Natural killer cell treated with Interleukin-12 subunit alpha and Interleukin-12 subunit beta and Interleukin-15 and Interleukin-18, amount 100 ng/mL, for 72 hours (primary cell): ENCODE results near the gene NEK10. TPM values are rescaled to one million over a fixed set of nuclear protein-coding genes. Genes with fewer than 3 reads are reported as not detected.

Experiments
- ATAC-seq, 2 donors: fragments of 150-1000 bp; cut with Tn5 transposase in 1 of 2; sonication (Bioruptor Pico), chemical (Tn5 transposase) in 1 of 2; 2 replicates each; pipeline ENCODE4 v1.10.0; 2021
- DNase-seq: peaks from one replicate; pipeline ENCODE4 v3.0.0; 2022; ENCODE audit warnings: low spot score
- H3K27ac Mint-ChIP-seq, 2 donors: 1 replicate in 1 of 2; 2 replicates in 1 of 2; pipeline ENCODE4 v1.8.0; 2022; ENCODE audit warnings: mixed read lengths in 2 of 2, mild to moderate bottlenecking in 1 of 2, moderate library complexity in 1 of 2
- H3K27me3 Mint-ChIP-seq, 2 donors: 1 replicate in 1 of 2; 2 replicates in 1 of 2; pipeline ENCODE4 v1.8.0; 2022; ENCODE audit warnings: mixed read lengths in 2 of 2
- H3K36me3 Mint-ChIP-seq: one replicate; pipeline ENCODE4 v1.8.0; 2022; ENCODE audit warnings: mixed read lengths
- H3K4me1 Mint-ChIP-seq, 2 donors: 1 replicate in 1 of 2; 2 replicates in 1 of 2; pipeline ENCODE4 v1.8.0; 2022; ENCODE audit warnings: low read depth in 2 of 2, mixed read lengths in 2 of 2, mild to moderate bottlenecking in 1 of 2
- H3K4me3 Mint-ChIP-seq: one replicate; pipeline ENCODE4 v1.8.0; 2022; ENCODE audit warnings: mixed read lengths
- H3K9me3 Mint-ChIP-seq: 2 replicates; pipeline ENCODE4 v1.8.0; 2022; ENCODE audit warnings: mixed read lengths
- total RNA-seq, 2 donors: library from RNA; stranded (reverse); gene quantifications; one replicate each; pipeline ENCODE4 v1.2.3, GENCODE V29; 2022

Gene NEK10
- total RNA-seq, 2 donors from 2014 or later, result 1.1 to 4.0 TPM

DNA sequence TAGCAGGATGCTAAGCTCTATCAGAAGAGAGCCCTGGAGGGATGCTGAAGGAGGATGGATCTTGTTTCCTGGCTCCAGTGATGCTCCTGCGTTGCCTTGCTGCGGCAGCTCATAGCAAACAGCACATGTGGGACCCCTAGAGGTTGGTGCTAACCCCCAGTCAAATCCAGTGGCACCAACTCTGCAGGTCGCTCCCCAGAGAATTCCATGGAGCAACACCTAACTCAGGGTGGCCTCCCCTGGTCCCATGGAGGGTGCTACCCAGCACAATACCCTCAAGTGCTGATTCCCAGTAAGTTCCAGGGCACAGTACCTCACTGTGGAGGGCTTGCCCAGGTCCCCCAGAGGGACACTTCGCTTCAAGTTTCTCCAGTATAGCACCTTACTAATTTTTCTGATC lies 231.2 kb downstream of the NEK10 start:
- no peaks in the 10 kb centered on the region for H3K36me3 Mint-ChIP-seq
- peaks cover 2 to 12% of the 10 kb centered on the region in 2 donors for H3K27me3 Mint-ChIP-seq
- no peak overlapping the region for H3K4me3 Mint-ChIP-seq
- H3K4me1 Mint-ChIP-seq, result peaks cover 0 to 4% of the 10 kb centered on the region in 2 donors
- H3K27ac Mint-ChIP-seq, result no peak overlapping the region
- no peaks in the 10 kb centered on the region for H3K9me3 Mint-ChIP-seq
- peak in 1 of 2 donors; percentile 53 for ATAC-seq
- DNase-seq, result no peak

DNA sequence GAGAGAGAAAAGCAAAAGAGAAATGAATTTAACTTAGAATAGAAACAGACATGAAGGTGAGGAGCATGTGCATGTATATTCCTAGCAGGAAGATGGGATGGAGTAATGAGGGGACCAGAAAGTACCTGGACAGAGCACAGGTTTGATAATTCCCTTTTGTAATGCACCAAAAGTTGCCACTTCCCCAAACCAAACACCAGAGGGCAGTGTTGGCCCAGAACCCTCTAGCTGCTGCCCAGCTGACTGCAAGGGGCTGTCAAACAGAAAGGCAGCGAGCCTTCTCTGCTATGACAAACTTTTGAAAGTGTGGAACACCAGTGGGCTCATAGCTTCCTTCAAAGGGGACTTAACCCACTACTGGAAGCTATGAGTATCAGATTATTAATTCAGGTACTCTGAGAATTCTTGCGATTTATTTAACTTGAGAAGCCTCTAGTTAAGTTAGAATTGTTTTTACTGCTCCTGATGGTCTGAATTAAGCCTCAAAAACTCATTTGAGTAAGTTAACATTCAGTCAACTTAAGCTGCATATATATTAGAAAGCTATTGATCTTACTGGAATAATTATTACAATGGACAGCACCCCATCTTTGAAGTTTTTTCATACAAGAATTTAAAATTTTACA lies 234.9 kb downstream of the NEK10 start:
- H3K27ac Mint-ChIP-seq, result no peak overlapping the region
- peak; percentile 61 to 81 for ATAC-seq
- no peak overlapping the region for H3K4me3 Mint-ChIP-seq
- no peaks in the 10 kb centered on the region for H3K36me3 Mint-ChIP-seq
- peaks cover 2 to 12% of the 10 kb centered on the region in 2 donors for H3K27me3 Mint-ChIP-seq
- H3K9me3 Mint-ChIP-seq, result no peaks in the 10 kb centered on the region
- DNase-seq, result peak; percentile 82
- peaks cover 0 to 4% of the 10 kb centered on the region in 2 donors for H3K4me1 Mint-ChIP-seq

DNA sequence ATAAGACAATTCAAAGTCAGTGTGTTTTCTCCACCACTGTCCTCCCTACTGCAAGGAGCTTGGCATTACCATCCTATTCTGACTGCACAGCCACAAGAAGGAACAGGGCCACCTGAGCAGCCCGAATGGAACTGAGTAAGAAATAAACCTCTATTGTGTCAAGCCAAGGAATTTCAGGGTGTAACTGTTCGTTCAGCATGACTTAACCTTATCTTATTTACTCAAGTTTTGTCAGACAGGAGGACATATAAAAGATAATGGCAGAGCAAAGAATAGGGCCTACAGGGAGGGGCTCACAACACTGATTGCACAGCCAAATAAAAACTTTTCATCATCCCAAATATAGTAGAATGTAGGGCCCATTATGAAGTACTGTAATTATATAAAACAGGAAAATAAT lies 236.1 kb downstream of the NEK10 start:
- ATAC-seq, result no peak
- H3K4me3 Mint-ChIP-seq, result no peak overlapping the region
- H3K27ac Mint-ChIP-seq, result no peak overlapping the region
- H3K27me3 Mint-ChIP-seq, result peaks cover 2 to 8% of the 10 kb centered on the region in 2 donors
- no peaks in the 10 kb centered on the region for H3K36me3 Mint-ChIP-seq
- H3K4me1 Mint-ChIP-seq, result peaks cover 0 to 4% of the 10 kb centered on the region in 2 donors
- DNase-seq, result no peak
- H3K9me3 Mint-ChIP-seq, result no peaks in the 10 kb centered on the region

DNA sequence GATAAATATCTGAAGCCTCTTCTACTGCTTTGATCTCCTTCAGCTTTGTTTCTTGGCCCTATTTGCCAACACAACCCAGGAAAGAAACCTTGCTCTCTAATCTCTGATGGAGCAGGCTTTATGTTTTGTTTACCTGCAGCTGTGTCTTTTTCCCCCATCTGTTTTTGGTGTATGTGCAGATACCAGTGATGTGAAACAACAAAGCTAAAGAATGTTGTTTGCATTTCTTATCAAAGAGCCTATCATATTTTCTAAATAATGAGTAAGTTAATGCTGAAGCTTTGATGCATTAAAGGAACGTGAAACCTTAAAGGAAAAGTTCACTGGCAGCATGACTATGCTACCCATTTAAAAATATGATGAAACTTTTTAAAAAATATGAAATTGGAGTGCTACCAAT lies 238.4 kb downstream of the NEK10 start:
- no peak for ATAC-seq
- Mint-ChIP-seq H3K4me3 (no peak overlapping the region), H3K27me3 (peaks cover 6 to 15% of the 10 kb centered on the region in 2 donors), H3K27ac (no peak overlapping the region), H3K9me3 (no peaks in the 10 kb centered on the region), H3K36me3 (no peaks in the 10 kb centered on the region), H3K4me1 (peaks cover 0 to 4% of the 10 kb centered on the region in 2 donors)
- no peak for DNase-seq

DNA sequence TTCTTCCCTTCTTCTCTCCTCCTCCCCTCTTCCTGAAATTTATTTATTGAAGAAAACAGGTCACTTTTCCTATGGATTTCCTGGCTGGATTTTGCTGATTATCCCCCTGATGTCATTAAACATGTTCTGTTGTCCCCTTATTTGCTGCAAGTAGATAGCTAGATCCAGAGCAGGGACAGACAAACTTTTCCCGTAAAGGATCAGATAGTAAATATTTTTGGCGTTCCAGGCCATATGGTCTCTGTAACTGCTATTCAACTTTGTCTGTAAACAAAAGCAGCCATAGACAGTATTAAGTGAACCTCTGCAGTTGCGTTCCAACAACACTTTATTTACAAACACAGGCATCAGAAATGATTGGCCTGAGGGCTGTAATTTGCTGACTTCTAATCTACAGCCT lies 241.3 kb downstream of the NEK10 start:
- Mint-ChIP-seq H3K9me3 (no peaks in the 10 kb centered on the region), H3K4me1 (no peaks in the 10 kb centered on the region), H3K36me3 (no peaks in the 10 kb centered on the region), H3K4me3 (no peak overlapping the region), H3K27me3 (peaks cover 5 to 24% of the 10 kb centered on the region in 2 donors), H3K27ac (no peak overlapping the region)
- DNase-seq (no peak), ATAC-seq (no peak)

DNA sequence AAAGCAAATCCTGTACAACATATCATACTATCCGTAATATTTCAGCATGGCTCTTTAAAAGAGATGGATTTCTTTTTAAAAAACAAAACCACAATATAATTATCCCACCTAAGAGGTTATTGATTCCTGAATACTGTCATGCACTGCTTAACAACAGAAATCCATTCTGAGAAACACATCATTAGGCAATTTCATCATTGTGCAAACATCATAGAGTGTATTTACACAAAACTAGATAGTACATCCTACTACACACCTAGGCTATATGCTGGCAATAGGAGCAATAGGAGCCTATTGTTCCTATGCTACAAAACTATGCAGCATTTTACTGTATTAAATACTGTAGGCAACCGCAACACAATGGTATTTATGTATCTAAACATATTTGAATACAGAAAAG lies 242.0 kb downstream of the NEK10 start:
- ATAC-seq, result no peak
- no peak overlapping the region for H3K4me3 Mint-ChIP-seq
- H3K9me3 Mint-ChIP-seq, result no peaks in the 10 kb centered on the region
- H3K4me1 Mint-ChIP-seq, result no peaks in the 10 kb centered on the region
- no peak overlapping the region for H3K27ac Mint-ChIP-seq
- H3K27me3 Mint-ChIP-seq, result peaks cover 5 to 24% of the 10 kb centered on the region in 2 donors
- H3K36me3 Mint-ChIP-seq, result no peaks in the 10 kb centered on the region
- no peak for DNase-seq

DNA sequence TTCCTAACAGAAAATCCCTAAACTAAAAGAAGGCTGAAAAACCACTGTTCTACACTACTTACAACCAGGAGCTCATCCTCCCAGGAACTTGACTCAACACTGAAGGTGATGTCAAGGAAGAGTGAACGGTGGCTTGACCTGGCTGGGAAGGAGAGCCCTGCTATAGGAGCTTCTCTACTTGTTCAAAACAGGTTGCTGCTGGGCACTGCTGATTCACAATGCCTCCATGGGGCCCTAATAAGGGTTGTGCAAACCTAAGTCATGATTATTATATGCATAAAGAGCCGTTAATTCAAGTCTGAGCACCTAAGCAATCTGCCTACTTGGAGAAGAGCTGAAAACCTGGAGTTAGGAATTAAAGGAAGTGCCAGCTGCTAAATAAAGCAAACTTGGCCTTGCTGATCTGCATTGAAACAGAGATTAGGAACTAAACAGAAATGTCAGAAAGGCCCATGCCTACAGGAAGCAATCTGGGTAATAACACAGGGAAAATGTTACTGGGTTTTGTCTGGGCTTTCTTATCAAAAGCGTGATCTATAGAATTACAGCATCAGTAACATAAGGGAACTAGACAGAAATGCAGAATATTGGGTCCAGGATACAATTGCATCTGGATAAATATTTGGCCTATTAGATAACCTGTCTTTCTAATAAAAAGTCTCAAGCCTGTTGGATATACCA lies 243.2 kb downstream of the NEK10 start:
- H3K27ac Mint-ChIP-seq, result no peak overlapping the region
- no peaks in the 10 kb centered on the region for H3K36me3 Mint-ChIP-seq
- H3K9me3 Mint-ChIP-seq, result no peaks in the 10 kb centered on the region
- DNase-seq (no peak), ATAC-seq (no peak)
- H3K4me1 Mint-ChIP-seq, result no peaks in the 10 kb centered on the region
- no peak overlapping the region for H3K4me3 Mint-ChIP-seq
- H3K27me3 Mint-ChIP-seq, result peaks cover 5 to 29% of the 10 kb centered on the region in 2 donors

DNA sequence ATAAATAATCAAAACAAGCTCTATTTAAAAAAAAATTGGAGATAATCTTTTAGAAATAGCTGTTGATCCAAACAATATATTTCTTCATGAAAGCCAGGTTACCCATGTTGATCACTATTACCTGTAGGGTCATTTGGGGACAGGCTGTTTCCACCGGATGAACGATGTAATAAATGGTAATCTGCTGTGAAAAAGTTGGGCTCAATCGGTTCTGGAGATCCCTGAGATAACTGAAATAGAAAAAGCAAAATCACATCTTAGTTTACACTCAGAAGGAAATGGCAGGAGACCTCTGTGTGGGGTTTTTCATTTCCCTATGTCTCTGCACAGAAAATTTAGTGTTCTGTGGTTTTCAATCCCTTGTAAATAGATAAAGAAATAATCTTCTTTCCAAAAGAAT lies 249.5 kb downstream of the NEK10 start:
- no peak overlapping the region for H3K27ac Mint-ChIP-seq
- ATAC-seq (no peak), DNase-seq (no peak)
- no peaks in the 10 kb centered on the region for H3K4me1 Mint-ChIP-seq
- peaks cover 0 to 17% of the 10 kb centered on the region in 2 donors for H3K27me3 Mint-ChIP-seq
- H3K9me3 Mint-ChIP-seq, result no peaks in the 10 kb centered on the region
- no peak overlapping the region for H3K4me3 Mint-ChIP-seq
- no peaks in the 10 kb centered on the region for H3K36me3 Mint-ChIP-seq

DNA sequence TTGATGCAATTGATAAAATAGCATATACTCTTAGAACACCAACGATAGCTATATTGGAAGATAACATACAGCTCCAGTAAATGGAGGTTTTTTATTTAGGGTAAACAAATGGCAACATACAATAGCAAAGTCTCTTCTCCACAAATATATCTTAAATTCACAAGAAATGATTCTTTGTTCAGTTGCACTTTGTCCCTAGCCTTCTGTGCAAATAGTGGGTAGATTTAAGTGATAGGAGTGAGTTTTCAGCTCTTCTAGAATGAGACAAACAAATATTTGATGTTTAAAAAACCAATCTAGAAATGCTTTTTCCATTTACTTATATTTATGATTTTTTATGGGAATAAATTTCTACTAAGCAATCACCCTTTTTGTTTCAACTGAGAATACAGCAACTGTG lies 253.8 kb downstream of the NEK10 start:
- DNase-seq (no peak), ATAC-seq (no peak)
- no peak overlapping the region for H3K4me3 Mint-ChIP-seq
- no peak overlapping the region for H3K27ac Mint-ChIP-seq
- H3K9me3 Mint-ChIP-seq, result no peaks in the 10 kb centered on the region
- H3K27me3 Mint-ChIP-seq, result peaks cover 0 to 2% of the 10 kb centered on the region in 2 donors
- no peaks in the 10 kb centered on the region for H3K4me1 Mint-ChIP-seq
- no peaks in the 10 kb centered on the region for H3K36me3 Mint-ChIP-seq

DNA sequence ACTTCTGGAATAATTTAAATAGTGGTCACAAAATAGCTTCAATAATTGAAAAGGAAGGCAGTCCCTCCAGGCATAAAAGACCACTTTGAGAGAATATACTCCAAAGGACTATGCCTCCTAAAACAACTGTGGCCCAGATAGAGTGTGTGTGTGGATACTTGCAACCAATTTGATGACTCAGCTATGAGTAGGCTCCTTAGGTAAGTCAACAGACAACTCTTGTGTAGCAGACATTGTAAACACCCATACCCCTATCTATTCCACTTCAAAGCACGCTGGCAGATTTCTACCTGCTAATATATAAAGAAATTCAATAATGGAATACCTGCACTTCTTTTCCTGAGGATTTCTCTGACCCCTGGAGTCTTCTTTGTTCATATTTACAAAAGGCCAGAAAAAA lies 254.5 kb downstream of the NEK10 start:
- DNase-seq (no peak), ATAC-seq (no peak)
- Mint-ChIP-seq H3K27me3 (peaks cover 0 to 2% of the 10 kb centered on the region in 2 donors), H3K9me3 (no peaks in the 10 kb centered on the region), H3K4me1 (no peaks in the 10 kb centered on the region), H3K27ac (no peak overlapping the region), H3K4me3 (no peak overlapping the region), H3K36me3 (no peaks in the 10 kb centered on the region)

DNA sequence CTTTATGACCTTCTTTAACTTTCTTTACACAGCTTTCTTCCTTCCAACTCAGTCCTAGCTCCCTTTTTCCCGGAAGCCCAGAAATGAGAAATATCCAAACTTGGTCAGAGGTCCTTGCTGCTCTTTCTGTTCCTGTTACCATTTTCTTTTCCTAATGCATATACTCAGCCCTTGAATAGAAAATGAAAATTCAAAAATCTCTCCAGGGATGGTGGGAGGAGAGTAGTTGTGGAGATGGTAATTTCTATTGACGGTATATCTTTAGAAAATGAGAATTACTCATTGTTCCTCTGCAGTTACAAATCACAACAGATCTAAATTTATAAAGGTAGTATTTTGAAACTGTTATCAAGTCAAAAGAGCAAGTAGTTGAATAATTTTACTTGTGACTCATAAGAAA lies 255.1 kb downstream of the NEK10 start:
- H3K4me1 Mint-ChIP-seq, result no peaks in the 10 kb centered on the region
- H3K27me3 Mint-ChIP-seq, result peaks cover 0 to 2% of the 10 kb centered on the region in 2 donors
- H3K36me3 Mint-ChIP-seq, result no peaks in the 10 kb centered on the region
- no peak for DNase-seq
- H3K4me3 Mint-ChIP-seq, result no peak overlapping the region
- no peak overlapping the region for H3K27ac Mint-ChIP-seq
- ATAC-seq, result no peak
- no peaks in the 10 kb centered on the region for H3K9me3 Mint-ChIP-seq

DNA sequence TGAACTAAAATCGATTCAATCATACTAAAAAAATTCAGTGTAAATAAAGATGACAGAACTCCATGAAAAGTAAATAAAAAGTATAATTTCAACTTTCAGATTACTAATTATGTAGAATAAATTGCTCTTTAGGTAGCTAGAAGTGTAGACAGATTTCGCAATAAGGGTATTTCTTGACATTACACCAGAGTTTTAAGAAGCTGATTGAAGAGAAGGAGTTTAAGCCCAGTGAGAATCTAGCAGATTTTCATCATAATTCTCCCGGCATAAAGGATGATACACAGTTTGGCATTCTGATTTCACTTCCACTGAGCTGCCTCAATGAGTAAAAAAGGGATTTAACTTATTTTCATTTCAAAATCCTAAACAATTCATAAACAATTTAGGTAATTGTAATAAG lies 259.2 kb downstream of the NEK10 start:
- H3K4me3 Mint-ChIP-seq, result no peak overlapping the region
- no peak for ATAC-seq

DNA sequence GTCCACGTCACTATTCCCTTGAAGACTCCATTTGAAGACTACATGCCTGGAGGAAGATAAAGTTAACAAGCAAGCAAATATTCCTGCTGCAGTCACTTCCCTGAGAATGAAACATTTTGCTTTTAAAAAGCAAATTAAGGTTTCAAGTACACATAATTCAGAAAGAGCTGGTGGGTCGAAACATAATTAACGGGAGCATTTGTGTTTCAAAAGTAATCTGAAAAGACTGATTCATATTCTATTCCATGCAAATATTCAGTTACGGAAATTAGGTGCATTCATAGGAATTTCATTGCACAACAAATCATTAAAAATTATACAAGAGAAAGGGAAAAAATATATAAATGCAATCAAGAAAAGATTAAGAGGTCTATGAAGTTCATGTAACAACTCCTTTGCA lies 260.9 kb downstream of the NEK10 start:
- Mint-ChIP-seq H3K4me1 (no peaks in the 10 kb centered on the region), H3K9me3 (no peaks in the 10 kb centered on the region), H3K27ac (no peak overlapping the region), H3K36me3 (no peaks in the 10 kb centered on the region), H3K4me3 (no peak overlapping the region), H3K27me3 (no peaks in the 10 kb centered on the region)
- ATAC-seq (no peak), DNase-seq (no peak)

More for the DNA sequence above, 259.2 kb downstream of the NEK10 start:
- no peak for DNase-seq
- Mint-ChIP-seq H3K9me3 (no peaks in the 10 kb centered on the region), H3K27me3 (peaks cover 0 to 2% of the 10 kb centered on the region in 2 donors), H3K27ac (no peak overlapping the region), H3K36me3 (no peaks in the 10 kb centered on the region), H3K4me1 (no peaks in the 10 kb centered on the region)

DNA sequence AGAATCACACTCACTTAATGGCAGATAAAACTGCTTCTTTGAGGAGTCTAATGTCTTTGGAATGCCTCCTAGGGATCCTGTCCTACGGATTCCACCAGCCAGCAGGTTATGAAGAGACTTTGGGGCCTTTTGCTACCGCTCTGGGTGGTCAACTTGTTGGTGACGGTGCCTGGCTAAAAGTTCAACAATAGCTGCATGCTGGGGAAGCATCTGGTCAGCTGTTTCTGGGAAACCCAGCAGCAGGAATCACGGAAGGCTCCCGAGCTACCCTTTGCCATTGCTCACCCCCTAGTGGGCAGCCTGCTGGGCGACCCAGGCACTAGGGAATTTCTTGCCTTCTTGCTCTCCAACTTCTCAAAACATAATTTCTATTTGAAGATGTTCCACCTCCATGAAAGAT lies 263.3 kb downstream of the NEK10 start:
- Mint-ChIP-seq H3K9me3 (no peaks in the 10 kb centered on the region), H3K27me3 (no peaks in the 10 kb centered on the region), H3K36me3 (no peaks in the 10 kb centered on the region), H3K4me3 (no peak overlapping the region), H3K27ac (no peak overlapping the region), H3K4me1 (no peaks in the 10 kb centered on the region)
- no peak for DNase-seq
- ATAC-seq, result no peak
